Stimulated activated CD8-positive, alpha-beta memory T cell treated with anti-CD3 and anti-CD28 coated beads, Interleukin-7, amount 100 ng/mL, for 4 hours (primary cell): ENCODE measurements around the gene RPS6KB1.
"Not testable (repeated sequence)": the region's sequence is repeated elsewhere in the genome, so short reads cannot be mapped to it uniquely, and the experiment has no call there.

Source experiments
- DNase-seq, 2 donors: peaks; one replicate each; pipeline ENCODE4 v3.0.0-alpha.2; 2020; ENCODE audit warnings: low read depth in 2 of 2

The RPS6KB1 gene

GRCh38 chr17:59940697-59941096 is 47.8 kb downstream of the RPS6KB1 start:
- not testable (repeated sequence) for DNase-seq

GRCh38 chr17:59941131-59941530 is 48.2 kb downstream of the RPS6KB1 start:
- no peak for DNase-seq

GRCh38 chr17:59946433-59946832 is 53.5 kb downstream of the RPS6KB1 start:
- not testable (repeated sequence) for DNase-seq

- not testable (repeated sequence) for DNase-seq
These were observed 54.4 kb downstream of the RPS6KB1 start for GRCh38 chr17:59947310-59947709.

GRCh38 chr17:59950049-59950448 is 57.1 kb downstream of the RPS6KB1 start:
- DNase-seq = no peak

- no peak for DNase-seq
These were observed 61.9 kb downstream of the RPS6KB1 start for GRCh38 chr17:59954856-59955255.

GRCh38 chr17:59959574-59959973 is 66.7 kb downstream of the RPS6KB1 start:
- not testable (repeated sequence) for DNase-seq

- DNase-seq = no peak
These were observed 69.9 kb downstream of the RPS6KB1 start for GRCh38 chr17:59962739-59963318.

GRCh38 chr17:59963738-59964481 is 71.0 kb downstream of the RPS6KB1 start:
- DNase-seq = peak; percentile 17 to 38

- DNase-seq = peak; percentile 80 to 90
These were observed 71.8 kb downstream of the RPS6KB1 start, which contains the start of gene RNFT1 for GRCh38 chr17:59964482-59965328. Gene RNFT1, minus strand, starts transcription at chr17:59964740. Its CDS starts 77 bp downstream, at chr17:59964663.

GRCh38 chr17:59971771-59972170 is 78.8 kb downstream of the RPS6KB1 start:
- not testable (repeated sequence) for DNase-seq

- DNase-seq = no peak
These were observed 79.9 kb downstream of the RPS6KB1 start for GRCh38 chr17:59972778-59973177.

- not testable (repeated sequence) for DNase-seq
These were observed 80.6 kb downstream of the RPS6KB1 start for GRCh38 chr17:59973483-59973882.

GRCh38 chr17:59975166-59975565 is 82.2 kb downstream of the RPS6KB1 start:
- DNase-seq = not testable (repeated sequence)

- DNase-seq = not testable (repeated sequence)
These were observed 103.7 kb downstream of the RPS6KB1 start for GRCh38 chr17:59996608-59997007.
